Non-pigmented ciliary epithelial cell (primary cell): ENCODE measurements around the gene PCDHGA3.
"Not testable (repeated sequence)": the region's sequence is repeated elsewhere in the genome, so short reads cannot be mapped to it uniquely, and the experiment has no call there.

Experiments used
- DNase-seq: peaks from one replicate; pipeline ENCODE4 v3.0.0-alpha.2; 2010; ENCODE audit warnings: low read depth

Gene PCDHGA3

DNA sequence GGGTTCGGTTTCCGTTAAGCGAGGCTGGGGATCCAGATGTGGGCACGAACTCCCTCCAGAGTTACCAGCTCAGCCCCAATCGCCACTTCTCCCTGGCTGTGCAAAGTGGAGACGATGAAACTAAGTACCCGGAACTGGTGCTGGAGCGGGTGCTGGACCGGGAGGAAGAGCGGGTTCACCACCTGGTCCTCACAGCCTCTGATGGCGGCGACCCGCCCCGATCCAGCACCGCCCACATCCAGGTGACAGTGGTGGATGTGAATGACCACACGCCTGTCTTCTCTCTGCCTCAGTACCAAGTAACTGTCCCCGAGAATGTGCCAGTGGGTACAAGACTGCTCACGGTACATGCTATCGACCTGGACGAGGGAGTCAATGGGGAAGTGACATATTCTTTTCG is 39.7 kb downstream of the PCDHGA3 start:
- no peak for DNase-seq

GRCh38 chr5:141384471-141385267 is 41.0 kb downstream of the PCDHGA3 start:
- DNase-seq, result no peak

DNA sequence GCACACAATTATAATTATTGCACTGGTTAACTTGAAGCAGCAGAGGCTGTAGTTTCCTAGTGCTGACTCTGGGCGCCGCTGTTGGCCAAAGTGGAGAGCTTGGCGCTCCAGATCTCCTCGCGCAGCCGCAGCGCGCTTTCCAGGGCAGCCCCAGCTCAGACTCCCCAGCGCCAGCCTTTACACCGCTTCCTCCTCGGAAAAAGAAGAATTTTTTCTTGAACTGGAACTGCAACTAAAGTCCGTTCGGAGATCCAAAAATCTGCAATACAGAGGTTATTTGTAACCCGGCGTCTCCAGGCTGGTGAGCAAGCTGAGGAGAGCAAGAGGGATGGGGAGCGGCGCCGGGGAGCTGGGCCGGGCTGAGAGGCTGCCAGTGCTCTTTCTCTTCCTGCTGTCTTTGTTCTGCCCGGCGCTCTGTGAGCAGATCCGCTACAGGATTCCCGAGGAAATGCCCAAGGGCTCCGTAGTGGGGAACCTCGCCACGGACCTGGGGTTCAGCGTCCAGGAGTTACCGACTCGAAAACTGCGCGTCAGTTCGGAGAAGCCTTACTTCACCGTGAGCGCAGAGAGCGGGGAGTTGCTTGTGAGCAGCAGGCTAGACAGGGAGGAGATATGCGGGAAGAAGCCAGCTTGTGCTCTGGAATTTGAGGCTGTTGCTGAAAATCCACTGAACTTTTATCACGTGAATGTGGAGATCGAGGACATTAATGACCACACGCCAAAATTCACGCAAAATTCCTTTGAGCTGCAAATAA is 44.1 kb downstream of the PCDHGA3 start, which contains the start of gene PCDHGB4:
TSS of gene PCDHGB4 (plus strand) at position 142 of the 755 bp plus-strand sequence. CDS start at position 329, 187 bp downstream.
- DNase-seq, result not testable (repeated sequence)

DNA sequence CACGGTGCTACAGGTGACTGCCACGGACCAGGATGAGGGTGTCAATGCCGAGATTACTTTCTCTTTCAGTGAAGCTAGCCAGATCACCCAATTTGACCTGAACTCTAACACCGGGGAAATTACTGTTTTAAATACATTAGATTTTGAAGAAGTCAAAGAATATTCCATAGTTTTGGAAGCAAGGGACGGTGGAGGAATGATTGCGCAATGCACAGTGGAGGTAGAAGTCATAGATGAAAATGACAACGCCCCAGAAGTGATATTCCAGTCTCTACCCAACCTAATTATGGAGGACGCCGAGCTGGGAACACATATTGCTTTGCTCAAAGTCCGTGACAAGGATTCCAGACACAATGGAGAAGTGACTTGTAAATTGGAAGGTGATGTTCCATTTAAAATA is 45.0 kb downstream of the PCDHGA3 start:
- DNase-seq, result no peak

DNA sequence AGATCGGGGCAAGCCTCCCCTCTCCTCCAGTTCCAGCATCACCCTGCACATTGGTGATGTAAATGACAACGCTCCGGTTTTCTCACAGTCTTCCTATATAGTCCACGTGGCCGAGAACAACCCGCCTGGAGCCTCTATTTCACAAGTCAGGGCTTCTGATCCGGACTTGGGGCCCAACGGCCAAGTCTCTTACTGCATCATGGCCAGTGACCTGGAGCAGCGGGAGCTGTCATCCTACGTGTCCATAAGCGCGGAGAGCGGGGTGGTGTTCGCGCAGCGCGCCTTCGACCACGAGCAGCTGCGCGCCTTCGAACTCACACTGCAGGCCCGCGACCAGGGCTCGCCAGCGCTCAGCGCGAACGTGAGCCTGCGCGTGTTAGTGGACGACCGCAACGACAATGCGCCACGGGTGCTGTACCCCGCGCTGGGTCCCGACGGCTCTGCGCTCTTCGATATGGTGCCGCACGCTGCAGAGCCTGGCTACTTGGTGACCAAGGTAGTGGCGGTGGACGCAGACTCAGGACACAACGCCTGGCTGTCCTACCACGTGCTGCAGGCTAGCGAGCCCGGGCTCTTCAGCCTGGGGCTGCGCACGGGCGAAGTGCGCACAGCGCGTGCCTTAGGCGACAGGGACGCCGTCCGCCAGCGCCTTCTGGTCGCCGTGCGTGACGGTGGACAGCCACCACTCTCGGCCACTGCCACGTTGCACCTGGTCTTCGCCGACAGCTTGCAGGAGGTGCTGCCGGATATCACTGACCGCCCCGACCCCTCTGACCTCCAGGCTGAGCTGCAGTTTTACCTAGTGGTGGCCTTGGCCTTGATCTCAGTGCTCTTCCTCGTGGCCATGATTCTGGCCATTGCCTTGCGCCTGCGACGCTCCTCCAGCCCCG is 45.8 kb downstream of the PCDHGA3 start:
- DNase-seq, result no peak

- no peak for DNase-seq
Observed at GRCh38 chr5:141392429-141393198, 49.0 kb downstream of the PCDHGA3 start, which contains the start of gene PCDHGA8. Gene PCDHGA8 (plus strand): TSS chr5:141392633. CDS start chr5:141392814, 181 bp downstream.

DNA sequence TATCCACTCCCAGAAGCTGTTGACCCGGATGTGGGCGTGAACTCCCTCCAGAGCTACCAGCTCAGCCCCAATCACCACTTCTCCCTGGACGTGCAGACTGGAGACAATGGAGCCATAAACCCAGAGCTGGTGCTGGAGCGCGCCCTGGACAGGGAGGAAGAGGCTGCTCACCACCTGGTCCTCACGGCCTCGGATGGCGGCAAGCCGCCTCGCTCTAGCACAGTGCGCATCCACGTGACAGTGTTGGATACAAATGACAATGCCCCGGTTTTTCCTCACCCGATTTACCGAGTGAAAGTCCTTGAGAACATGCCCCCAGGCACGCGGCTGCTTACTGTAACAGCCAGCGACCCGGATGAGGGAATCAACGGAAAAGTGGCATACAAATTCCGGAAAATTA is 49.6 kb downstream of the PCDHGA3 start:
- no peak for DNase-seq

DNA sequence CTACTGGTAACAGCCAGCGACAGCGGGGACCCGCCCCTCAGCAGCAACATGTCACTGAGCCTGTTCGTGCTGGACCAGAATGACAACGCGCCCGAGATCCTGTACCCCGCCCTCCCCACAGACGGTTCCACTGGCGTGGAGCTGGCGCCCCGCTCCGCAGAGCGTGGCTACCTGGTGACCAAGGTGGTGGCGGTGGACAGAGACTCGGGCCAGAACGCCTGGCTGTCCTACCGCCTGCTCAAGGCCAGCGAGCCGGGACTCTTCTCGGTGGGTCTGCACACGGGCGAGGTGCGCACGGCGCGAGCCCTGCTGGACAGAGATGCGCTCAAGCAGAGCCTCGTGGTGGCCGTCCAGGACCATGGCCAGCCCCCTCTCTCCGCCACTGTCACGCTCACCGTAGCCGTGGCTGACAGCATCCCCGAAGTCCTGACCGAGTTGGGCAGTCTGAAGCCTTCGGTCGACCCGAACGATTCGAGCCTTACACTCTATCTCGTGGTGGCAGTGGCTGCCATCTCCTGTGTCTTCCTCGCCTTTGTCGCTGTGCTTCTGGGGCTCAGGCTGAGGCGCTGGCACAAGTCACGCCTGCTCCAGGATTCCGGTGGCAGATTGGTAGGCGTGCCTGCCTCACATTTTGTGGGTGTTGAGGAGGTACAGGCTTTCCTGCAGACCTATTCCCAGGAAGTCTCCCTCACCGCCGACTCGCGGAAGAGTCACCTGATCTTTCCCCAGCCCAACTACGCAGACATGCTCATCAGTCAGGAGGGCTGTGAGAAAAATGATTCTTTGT is 51.0 kb downstream of the PCDHGA3 start:
- not testable (repeated sequence) for DNase-seq
